Left lobe of liver (tissue), 2 donors: ENCODE results near the gene TYK2. TPM values are rescaled to one million over a fixed set of nuclear protein-coding genes. Genes with fewer than 3 reads are reported as not detected.
"Not testable (repeated sequence)": the region's sequence is repeated elsewhere in the genome, so short reads cannot be mapped to it uniquely, and the experiment has no call there.

ENCODE experiments used
- ATAC-seq: fragments of 200-7000 bp; cut with Tn5 transposase; one replicate; pipeline ENCODE4 v1.9.1; 2020; ENCODE audit warnings: mild to moderate bottlenecking, moderate library complexity
- DNase-seq: peaks from one replicate; pipeline ENCODE4 v3.0.0-alpha.2; 2020; ENCODE audit warnings: low spot score
- total RNA-seq: library from RNA; stranded (reverse); gene quantifications from one replicate; pipeline ENCODE4 v1.2.1, GENCODE V29; 2021
- donor health status: DM: no; HTN: no; CAD: no; lungs with moderate emphysema.
- donor health status: DM: no; HTN: yes; CAD: no.

The TYK2 gene
- total RNA-seq, 1 donor from 2014 or later, result 78.8 TPM

DNA sequence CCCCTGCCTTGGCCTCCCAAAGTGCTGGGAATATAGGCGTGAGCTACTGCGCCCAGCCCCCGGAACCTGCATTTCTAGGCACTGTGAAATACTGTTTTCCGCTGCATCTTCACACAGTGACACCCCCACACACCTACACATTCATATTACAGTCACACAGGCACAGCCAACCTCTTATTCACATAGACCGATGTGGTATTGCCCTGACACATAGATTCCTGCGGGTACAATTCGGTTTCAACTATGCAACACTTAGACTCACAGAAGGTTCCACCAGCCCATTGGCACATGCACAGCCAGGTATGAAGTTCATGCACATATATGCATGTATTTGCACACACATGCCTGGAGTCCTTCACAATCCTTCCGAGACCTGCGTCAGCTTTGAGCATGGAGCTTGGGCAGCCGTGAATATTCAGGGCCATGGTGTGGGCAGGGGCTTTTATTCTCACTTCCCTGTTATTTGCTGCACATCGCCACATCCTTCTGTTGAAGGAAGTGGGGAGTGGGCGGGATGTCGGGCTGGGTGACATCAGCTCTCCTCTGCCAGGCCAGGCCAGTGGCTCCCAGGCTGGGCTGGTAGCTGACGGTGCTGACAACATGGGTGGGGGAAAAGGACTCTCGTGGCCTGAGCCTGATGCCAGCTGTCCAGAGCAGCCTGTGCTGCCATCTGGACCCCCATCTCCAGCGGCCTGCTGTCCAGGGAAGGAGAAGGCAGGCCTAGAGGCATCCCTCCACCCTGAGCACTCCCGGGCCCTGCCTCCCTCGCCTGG is 28.3 kb upstream of the TYK2 start:
- peak; percentile 6 for ATAC-seq
- DNase-seq, result no peak

DNA sequence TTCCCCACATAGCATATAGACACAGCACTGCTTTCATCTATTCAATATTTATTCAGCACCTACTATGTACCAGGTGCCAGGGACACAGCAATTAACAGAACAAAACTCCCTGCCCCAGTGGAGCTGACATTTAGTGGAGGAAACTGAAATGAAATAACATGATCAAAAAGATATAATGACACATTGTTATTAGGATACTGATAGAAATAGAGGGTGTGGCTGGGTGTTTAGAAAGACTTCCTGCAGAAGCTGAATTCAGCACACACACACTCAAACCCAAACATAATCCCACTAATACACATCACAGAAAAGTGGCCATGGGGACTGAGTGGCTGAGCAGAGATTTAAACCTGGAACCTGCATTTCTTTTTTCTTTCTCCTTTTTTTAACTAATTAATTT is 26.7 kb upstream of the TYK2 start:
- ATAC-seq, result no peak
- DNase-seq, result no peak

DNA sequence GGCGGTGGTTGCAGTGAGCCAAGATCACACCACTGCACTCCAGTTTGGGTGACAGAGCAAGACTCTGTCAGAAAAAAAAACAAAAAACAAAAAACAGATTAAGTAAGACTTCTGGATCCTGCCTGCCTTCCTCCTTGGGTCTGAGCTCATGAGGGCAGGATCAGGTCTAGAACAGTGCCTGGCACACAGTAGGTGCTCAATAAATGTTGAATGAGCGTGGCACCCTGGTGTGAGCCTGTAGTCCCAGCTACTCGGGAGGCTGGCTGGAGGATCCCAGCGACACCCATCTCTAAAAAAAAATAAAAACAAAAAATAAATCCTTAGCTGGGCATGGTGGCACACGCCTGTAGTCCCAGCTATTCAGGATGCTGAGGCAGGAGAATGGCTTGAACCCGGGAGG is 25.8 kb upstream of the TYK2 start:
- DNase-seq, result no peak
- ATAC-seq, result no peak

DNA sequence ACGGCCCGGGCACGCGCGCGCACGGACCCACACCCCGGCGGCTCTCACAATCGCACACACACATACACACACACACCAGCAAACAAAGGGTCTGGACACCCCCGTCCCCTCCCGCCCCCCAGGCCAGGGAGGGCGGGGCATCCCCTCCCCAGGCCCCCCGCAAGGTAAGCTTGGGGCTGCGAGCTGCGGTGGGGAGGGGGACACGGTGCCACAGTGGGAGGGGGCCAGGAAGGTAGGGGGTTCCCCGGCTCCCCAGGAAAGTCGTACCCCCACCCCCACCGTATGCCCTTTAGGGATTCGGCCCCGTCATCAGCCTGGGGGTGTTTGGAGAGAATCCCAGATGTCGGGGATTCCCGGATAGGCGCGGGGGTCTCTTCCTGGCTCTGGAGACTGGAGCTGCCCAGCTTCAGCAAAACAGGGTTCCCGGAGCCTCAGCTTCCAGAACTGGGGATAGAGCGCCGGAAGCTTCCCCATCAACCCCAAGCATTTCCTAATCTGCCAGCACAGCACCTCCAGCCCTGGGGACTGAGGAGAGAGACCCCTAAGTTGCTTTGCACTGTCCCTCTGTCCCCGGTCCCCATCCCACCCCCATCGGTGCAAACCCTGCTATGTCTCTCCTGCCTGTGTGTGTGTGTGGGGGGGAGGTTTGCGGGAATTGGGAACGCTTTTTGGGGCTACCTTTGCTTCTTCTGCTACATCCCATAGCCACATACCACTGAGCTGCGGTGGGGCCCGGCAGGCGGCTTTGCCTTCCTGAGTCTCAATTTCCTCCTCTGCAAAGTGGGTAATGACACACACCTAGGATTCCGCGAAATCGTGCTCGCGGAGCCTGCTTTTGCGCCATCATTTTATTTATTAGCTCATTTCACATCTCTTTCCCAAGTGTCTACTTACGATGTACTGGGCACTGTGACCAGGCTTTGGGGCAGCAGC is 24.8 kb upstream of the TYK2 start:
- ATAC-seq (no peak), DNase-seq (no peak)

DNA sequence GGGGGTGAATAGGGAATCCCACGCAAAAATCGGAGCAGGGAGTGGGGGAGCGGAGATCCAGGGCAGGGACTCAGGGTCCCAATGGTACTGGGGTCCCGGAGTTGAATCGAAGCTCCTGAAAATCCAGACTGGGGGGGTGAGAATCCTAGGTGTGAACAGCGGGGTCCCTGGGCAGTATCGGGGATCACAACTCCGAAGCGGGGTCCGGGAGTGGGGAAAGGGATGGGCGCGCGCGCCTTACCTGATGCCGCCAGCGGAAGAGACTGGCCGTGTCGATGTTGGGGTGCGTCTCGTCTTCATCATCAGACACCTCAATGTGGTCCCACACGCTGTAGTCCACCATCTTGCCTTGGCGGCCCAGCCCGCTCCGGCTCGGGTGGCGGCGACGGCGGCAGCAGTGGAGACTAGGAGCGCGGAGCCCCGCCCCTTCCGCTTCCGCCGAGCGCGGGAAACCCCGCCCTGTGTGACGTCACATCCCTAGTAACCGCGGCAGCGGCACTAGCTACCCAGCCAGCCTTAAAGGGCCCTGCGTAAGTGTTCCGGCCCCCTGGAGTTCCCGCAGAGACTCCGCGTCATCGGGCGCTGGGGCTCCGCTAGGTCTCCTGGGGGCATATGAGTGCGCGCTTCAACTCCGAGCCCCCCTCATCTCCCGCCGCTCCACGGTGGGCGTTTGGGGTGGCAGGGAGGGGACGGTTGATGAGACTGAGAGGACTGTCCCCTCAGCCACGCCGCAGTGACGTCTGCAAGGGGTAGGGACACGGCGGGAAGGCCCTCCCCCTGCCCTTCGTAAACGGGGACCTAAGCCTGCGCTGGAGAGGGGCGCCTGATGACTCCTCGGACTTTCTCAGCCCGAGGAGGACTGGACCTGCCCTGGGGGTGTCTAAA is 23.0 kb upstream of the TYK2 start, which contains the start of gene CDC37:
Gene CDC37, minus strand, starts transcription at position 406 of the 885 bp plus-strand sequence. Its CDS starts 63 bp downstream, at position 343.
- DNase-seq (peak; percentile 96), ATAC-seq (peak; percentile 94)

DNA sequence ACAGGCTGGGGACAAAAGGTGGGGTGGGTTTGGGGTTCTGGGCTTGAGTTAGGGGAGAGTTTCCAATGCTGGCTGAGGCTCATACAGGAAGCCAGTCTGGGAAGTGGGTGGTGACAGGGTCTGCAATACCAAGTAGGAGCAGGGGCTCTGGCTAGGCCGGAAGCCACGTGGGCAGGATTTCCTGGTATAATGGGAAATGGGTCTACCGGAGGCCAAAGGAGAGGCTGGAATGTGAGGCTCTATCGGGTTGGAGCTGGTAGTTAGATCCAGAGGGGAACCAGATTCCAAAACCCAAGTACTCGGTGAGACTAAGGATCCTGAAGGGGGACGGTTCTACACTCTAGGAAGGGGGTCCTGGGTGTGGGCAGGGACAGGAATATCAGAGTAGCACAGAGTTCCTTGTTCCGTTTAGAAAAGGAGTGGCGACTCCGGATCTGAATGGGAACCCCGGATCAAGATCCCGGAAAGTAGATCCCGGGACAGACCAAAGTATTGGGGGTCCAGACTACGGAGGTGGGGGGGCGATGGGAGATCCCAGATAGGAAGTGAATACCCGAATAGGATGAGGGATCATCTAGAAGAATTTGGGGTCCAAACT is 22.2 kb upstream of the TYK2 start:
- ATAC-seq (no peak), DNase-seq (no peak)

DNA sequence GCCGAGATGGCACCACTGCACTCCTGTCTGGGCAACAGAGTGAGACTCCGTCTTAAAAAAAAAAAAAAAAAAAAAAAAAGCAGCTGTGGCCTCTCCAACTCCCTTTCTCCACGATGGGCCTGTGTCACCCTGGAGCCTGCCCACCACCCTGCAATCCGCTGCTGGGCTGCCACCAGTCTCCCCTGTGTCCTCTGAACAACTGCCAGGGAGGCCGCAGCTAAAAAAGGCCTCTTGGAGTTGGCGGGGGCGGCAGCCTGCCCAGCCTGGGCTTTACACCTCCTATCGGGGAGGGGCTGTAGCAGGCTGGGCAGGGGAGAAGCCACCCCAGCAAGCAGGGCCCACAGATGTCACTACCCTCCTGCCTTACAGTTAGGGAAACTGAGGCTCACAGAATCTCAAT is 19.5 kb upstream of the TYK2 start:
- ATAC-seq (no peak), DNase-seq (no peak)

DNA sequence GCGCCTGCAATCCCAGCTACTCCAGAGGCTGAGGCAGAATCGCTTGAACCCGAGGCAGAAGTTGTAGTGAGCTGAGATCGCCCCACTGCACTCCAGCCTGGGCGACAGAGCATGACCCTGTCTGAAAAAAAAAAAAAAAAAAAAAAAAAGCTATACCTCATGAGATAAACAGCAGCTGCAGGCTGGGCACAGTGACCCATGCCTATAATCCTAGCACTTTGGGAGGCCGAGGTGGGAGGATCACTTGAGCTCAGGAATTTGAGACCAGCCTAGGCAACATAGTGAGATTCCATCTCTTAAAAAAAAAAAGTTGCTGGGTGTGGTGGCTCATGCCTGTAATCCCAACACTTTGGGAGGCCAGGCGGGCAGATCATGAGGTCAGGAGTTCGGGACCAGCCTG is 19.0 kb upstream of the TYK2 start:
- not testable (repeated sequence) for ATAC-seq

DNA sequence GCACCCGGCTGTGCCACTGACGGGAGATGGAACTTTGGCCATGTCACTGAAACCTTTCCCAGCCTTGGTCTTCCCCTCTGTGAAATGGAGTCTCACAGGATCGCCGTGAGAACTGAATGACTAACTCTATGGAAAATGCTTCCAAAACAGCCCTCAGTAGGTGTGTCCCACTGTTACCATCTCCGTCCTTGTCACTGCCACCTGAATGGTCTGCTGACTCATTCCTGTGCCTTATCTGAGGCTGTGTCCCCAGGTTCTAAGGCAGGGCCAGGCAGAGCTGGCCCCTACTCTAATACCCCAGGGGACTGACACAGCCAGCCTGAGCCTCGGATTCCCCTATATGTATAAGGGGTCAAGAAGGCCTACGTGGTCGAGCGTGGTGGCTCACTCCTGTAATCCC is 18.4 kb upstream of the TYK2 start:
- ATAC-seq, result no peak
- no peak for DNase-seq

More for the DNA sequence above, 19.0 kb upstream of the TYK2 start:
- not testable (repeated sequence) for DNase-seq

DNA sequence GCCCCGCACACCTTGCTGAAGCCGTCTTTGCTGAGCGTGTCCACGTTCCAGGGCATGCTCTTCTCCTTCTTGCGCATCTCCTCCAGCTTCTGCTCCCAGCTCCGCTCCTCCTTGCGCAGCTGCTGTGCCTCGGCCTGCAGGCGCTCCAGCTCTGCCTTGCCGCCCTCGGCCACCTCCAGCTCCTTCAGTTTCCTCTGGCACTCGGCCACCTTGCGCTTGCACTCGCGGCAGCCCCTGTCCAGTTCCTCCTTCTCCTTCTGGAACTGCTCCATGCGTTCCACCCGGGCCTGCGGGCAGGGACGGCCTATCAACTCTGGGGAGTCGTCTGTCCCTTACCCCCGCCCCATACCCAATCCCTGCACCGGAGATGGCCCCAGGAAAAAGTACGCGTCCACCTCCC is 15.5 kb upstream of the TYK2 start:
- DNase-seq, result no peak
- no peak for ATAC-seq

DNA sequence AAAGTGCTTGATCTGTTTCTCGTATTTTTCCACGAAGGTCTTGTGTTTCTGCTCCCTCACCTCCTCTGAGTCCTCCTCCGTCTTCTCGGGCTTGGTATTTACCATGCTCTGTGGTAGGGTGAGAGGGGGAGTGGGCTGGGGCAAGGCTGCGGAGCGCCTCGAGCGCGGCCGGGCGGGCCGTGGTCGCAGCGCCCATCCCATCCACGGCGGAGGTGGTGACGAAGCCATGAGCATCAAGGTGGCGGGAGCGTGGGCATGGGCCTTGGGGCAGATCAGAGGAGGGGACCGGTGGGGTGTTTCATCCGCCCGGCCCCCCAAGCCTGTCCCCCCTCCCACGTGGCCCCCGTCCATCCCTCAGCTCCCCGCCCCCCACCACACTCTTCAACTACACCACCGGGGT is 15.1 kb upstream of the TYK2 start:
- ATAC-seq, result no peak
- no peak for DNase-seq

DNA sequence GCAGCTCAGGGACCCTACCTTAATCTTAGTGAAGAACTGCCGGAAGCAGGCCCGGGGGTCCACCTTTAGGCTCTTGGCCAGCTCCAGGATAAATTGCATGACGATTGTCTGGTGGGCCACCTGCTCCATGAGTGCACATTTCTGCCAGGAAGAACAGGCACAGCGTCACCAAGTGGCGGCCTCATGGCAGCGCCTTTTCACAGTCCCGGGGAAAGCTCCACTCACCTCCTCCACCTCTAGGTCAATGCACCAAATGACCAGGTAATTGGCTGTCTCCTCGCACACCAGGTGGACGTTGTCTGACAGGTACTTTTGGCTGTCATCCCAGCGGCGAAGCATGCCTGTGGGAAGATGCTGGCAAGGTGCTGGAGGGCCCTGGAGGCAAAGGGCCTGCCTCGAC is 14.6 kb upstream of the TYK2 start:
- DNase-seq (no peak), ATAC-seq (no peak)

DNA sequence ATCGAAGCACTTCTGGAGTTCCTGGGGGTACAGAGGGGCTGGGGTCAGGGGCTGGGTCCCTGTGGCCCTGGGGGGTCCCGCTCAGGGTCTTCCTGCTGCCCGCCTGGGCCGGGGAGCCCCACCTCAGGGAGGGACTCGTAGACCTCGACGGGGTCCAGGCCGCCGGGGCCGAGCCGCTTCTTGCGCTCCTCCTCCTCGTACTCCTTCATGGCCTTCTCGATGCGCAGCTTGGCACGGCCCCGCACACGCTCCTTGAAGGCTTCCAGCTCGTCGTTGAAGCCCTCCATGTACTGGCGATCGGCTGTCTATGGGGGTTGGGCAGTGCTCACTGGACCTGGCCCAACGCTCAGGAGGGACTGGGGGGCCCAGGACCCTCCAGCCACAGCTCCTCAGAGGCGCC is 12.8 kb upstream of the TYK2 start:
- ATAC-seq (no peak), DNase-seq (no peak)

DNA sequence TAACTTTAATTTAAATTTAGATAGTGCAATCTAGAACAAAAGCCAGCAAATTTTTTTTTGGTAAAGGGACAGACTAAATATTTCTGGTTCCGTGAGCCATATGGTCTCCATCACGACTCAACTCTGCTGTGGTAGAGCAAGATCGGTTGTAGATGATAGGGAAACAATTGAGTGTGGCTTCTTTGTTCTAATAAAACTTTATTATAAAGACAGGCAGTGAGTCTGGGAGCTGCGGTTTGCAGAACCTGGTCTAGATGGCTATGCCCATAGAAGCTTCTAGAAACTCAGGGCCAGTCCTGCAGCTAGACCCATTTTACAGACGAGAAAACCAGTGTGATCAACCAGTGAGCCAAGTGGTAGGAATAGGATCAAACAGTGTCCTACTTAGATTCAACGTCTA is 11.7 kb upstream of the TYK2 start:
- DNase-seq (no peak), ATAC-seq (no peak)

DNA sequence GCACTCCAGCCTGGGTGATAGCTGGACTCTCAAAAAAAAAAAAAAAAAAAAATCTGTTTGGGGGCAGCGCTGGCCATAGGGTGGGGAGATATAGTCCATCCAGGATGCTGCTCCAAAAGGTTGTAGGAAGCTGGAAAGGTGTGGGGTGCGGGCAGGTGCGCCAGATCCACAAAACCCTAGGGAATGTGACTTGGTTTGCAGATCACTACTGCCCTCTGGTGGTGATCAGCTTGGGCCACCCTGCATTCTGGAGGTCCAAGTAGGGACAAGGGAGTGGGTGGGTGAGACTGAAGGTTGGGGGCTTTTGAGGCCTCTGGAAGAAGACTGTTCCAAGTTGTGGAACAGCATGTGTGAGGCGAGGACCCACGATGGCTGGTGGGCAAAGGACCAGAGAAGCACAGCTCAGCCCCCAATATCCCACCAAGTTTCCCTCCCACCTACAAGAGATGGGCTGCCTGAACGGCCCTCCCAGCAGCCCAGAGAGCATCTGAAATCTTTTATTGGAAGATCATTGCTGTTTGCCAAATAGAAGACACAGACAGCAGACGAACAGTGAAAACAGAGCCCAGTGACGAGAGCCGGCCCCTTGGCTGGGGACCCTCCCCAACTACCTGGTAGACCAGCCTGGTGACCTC is 10.4 kb upstream of the TYK2 start:
- DNase-seq, result peak; percentile 73
- ATAC-seq, result peak; percentile 83

DNA sequence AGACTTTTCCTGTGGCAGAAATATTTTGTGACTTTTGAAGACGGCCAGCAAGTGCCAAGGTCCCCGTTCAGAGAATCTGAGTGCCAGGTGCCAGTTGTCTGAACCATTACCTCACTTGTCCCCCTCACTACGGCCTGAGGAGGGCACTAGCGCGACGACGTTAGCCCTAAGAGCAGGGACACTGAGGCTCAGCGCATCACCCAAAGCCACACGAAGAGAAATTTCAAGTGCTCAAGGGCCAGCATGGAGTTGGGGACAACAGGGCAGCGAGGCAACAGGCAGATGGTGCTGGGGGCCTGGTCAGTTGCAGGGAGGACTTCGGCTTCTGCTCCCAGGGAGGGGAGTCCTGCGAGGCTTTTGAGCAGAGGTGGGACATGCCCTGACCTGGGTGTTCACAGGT is 9.5 kb upstream of the TYK2 start:
- ATAC-seq (peak; percentile 9), DNase-seq (no peak)

DNA sequence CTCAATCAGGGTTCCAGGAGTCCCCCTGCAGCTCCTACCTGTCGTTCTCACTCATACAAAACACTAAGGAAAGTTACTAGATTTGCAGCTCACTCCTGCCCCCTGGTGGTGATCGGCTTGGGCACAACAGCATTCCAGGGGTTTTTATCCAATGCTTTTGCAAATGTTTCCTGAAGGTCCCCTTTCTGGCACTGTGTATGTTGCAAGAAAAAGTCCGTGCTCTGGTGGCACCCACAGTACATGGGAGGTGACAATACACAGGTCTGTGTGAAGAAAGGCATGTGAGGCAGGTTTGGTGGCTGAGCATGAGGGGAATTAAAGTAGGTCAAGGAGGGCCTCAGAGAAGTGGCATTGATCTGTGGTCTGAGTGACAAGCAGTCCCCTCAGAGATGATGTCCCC is 8.6 kb upstream of the TYK2 start:
- peak; percentile 90 for ATAC-seq

DNA sequence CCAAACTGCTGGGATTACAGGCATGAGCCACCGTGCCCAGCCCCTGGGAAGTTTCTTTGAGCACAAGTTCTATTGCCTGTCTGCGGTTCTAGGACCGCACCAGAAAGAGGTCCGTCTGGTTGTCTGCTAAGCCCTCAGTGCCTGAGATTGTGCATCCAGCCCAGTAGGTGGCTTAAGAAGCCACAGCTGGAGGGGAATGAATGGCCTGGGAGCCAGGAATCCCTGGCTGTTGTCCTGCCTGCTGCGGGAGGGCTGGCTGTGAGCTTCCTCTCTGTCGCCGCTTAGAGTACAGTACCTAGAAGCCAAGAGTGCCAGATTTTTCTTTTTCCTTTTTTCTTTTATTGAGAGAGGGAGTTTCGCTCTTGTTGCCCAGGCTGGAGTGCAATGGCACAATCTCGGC is 4.2 kb upstream of the TYK2 start:
- ATAC-seq, result no peak
- DNase-seq, result no peak

More for the DNA sequence above, 8.6 kb upstream of the TYK2 start:
- DNase-seq, result peak; percentile 87

DNA sequence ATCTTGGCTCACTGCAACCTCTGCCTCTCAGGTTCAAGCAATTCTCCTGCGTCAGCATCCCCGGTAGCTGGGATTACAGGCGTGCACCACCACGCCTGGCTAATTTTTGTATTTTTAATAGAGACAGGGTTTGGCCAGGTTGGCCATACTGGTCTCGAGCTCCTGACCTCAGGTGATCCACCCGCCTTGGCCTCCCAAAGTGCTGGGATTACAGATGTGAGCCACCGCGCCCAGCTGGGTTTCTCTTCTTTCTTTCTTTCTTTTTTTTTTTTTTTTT is 2.8 kb upstream of the TYK2 start:
- not testable (repeated sequence) for ATAC-seq, DNase-seq

DNA sequence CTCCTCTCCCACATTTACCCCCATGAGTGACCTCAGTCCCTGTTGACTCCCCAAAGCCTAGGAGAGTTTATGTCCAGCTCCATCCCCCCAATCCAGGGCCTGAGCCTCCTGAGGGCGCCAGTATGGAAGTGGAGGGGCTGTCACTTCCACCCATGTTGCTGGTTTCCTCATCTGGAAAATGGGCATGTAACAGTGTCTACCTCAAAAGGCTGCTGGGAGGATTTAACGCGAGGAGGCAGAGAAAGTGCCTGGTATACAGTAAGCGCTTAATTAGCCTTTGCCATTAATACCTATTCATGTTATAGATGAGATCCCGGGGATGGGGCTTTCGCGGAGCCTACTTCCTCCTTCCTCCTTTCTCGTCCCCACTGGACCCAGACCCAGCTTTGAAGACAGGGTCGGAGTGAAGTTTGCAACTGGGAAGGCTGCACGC is 476 bp downstream of the TYK2 start:
- DNase-seq (no peak), ATAC-seq (no peak)
